Activated B cell treated with CpG ODN at 0.5 μM for 24 hours (primary cell): ENCODE measurements around the gene MACROD2. TPM values are rescaled to one million over a fixed set of nuclear protein-coding genes. Genes with fewer than 3 reads are reported as not detected.

ENCODE experiments used
- ATAC-seq: fragments of 200-7000 bp; cut with Tn5 transposase; one replicate; pipeline ENCODE4 v1.10.0; 2021; ENCODE audit warnings: low read depth, mild to moderate bottlenecking, moderate library complexity
- CTCF ChIA-PET: fragments of 350-600 bp; sonication (Branson Sonifier 250); formaldehyde crosslinking; loops from one replicate; lab custom pipeline; 2021; ENCODE audit warnings: antibody characterized with exemption; lab: Charles Lee
- POLR2A ChIA-PET: fragments of 350-600 bp; sonication (Branson Sonifier 250); formaldehyde crosslinking; loops from one replicate; lab custom pipeline; 2021; ENCODE audit warnings: antibody characterized with exemption; lab: Charles Lee
- DNase-seq: peaks from one replicate; pipeline ENCODE4 v3.0.0; 2022
- H3K27ac Mint-ChIP-seq: one replicate; pipeline ENCODE4 v1.8.0; 2020; ENCODE audit warnings: mixed read lengths
- H3K27me3 Mint-ChIP-seq: one replicate; pipeline ENCODE4 v1.8.0; 2021; ENCODE audit warnings: mixed read lengths
- H3K36me3 Mint-ChIP-seq: one replicate; pipeline ENCODE4 v1.8.0; 2021; ENCODE audit warnings: low read depth, mixed read lengths
- H3K4me1 Mint-ChIP-seq: one replicate; pipeline ENCODE4 v1.8.0; 2021; ENCODE audit warnings: mixed read lengths
- H3K4me3 Mint-ChIP-seq: one replicate; pipeline ENCODE4 v1.8.0; 2020; ENCODE audit warnings: mild to moderate bottlenecking, mixed read lengths
- H3K9me3 Mint-ChIP-seq: one replicate; pipeline ENCODE4 v1.8.0; 2020; ENCODE audit warnings: mixed read lengths
- CTCF ChIP-seq: fragments of 200-600 bp; IDR thresholded peaks from one replicate; pipeline ENCODE4 v1.8.0; 2022; ENCODE audit warnings: antibody characterized with exemption, mild to moderate bottlenecking
- intact Hi-C: fragments of 100-400 bp; cut with micrococcal nuclease; formaldehyde crosslinking; loops from one replicate; pipeline ENCODE4 v1.15.1; 2024
- total RNA-seq: library from RNA; stranded (reverse); gene quantifications from 2 replicates; pipeline ENCODE4 v1.2.3, GENCODE V29; 2022

Gene MACROD2
- total RNA-seq, 1 donor from 2014 or later = 55.1 TPM

GRCh38 chr20:15674253-15675060 is 1679.1 kb downstream of the MACROD2 start:
- DNase-seq = no peak
- Mint-ChIP-seq H3K4me1 (no peaks in the 10 kb centered on the region), H3K4me3 (no peak overlapping the region), H3K36me3 (no peaks in the 10 kb centered on the region), H3K27me3 (no peaks in the 10 kb centered on the region), H3K9me3 (no peaks in the 10 kb centered on the region), H3K27ac (no peak overlapping the region)
- ChIA-PET POLR2A (no interaction called here), CTCF (no interaction called here)
- intact Hi-C loops = no loop called here
- no peak for TF ChIP-seq CTCF
- ATAC-seq = no peak

DNA sequence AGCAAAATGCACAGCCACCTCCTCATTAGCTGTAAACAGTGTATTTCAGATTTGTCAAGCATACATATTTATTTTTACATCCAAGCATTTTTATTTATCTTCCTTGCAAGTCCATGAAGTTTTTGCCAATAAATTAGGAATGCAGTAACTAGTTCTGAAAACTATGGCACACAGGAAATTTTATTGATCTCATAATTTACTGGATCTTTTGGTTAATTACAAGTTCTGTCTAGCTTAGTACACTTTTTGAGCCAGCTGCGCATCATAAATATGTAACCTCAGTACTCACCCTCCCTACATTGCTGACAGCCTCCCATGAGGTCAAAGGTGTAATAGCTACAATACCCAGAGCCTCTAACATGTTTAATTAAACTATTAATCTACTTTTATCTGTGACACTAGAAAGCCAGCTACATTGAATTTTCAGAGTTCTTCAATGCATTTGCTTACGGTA is 1679.8 kb downstream of the MACROD2 start:
- Mint-ChIP-seq H3K4me1 (no peaks in the 10 kb centered on the region), H3K9me3 (no peaks in the 10 kb centered on the region), H3K27ac (no peak overlapping the region), H3K27me3 (no peaks in the 10 kb centered on the region), H3K4me3 (no peak overlapping the region), H3K36me3 (no peaks in the 10 kb centered on the region)
- TF ChIP-seq CTCF = no peak
- ChIA-PET POLR2A (no interaction called here), CTCF (no interaction called here)
- ATAC-seq (no peak), DNase-seq (no peak)
- intact Hi-C loops = no loop called here

- H3K36me3 Mint-ChIP-seq = no peaks in the 10 kb centered on the region
- H3K9me3 Mint-ChIP-seq = no peaks in the 10 kb centered on the region
- TF ChIP-seq CTCF = no peak
- ATAC-seq = no peak
- intact Hi-C loops = no loop called here
- no peak overlapping the region for H3K27ac Mint-ChIP-seq
- no peaks in the 10 kb centered on the region for H3K4me1 Mint-ChIP-seq
- no peak for DNase-seq
- no peaks in the 10 kb centered on the region for H3K27me3 Mint-ChIP-seq
- no peak overlapping the region for H3K4me3 Mint-ChIP-seq
- CTCF ChIA-PET = no interaction called here
- POLR2A ChIA-PET = no interaction called here
These were observed 1680.6 kb downstream of the MACROD2 start for GRCh38 chr20:15675813-15676484.

- Mint-ChIP-seq H3K27ac (no peak overlapping the region), H3K9me3 (no peaks in the 10 kb centered on the region), H3K27me3 (no peaks in the 10 kb centered on the region), H3K4me3 (no peak overlapping the region), H3K4me1 (no peaks in the 10 kb centered on the region), H3K36me3 (no peaks in the 10 kb centered on the region)
- POLR2A ChIA-PET = no interaction called here
- no peak for DNase-seq
- intact Hi-C loops = no loop called here
- TF ChIP-seq CTCF = no peak
- CTCF ChIA-PET = no interaction called here
- ATAC-seq = no peak
These were observed 1681.5 kb downstream of the MACROD2 start for GRCh38 chr20:15676815-15677214.

DNA sequence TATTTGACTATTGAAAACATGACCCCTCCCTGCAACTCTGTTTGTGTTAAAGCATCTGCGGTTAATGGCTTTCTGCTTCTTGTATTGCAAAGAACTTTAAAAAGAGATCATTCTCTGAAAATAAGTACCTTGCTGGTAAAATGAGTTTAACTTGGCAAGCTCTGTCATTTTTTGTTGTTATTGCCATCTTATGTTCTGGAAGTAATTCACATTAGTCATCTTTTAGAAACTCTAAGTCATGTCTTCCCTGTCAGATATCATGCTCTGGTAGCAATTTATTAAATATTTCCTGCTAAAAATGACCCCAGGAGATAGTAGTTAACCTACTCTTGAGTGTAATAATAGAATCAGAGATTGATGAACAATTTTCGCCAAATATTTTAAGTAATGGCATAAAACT is 1687.4 kb downstream of the MACROD2 start:
- DNase-seq (no peak), ATAC-seq (no peak)
- TF ChIP-seq CTCF = no peak
- intact Hi-C loops = no loop called here
- no peak overlapping the region for H3K27ac Mint-ChIP-seq
- H3K4me1 Mint-ChIP-seq = no peaks in the 10 kb centered on the region
- no peak overlapping the region for H3K4me3 Mint-ChIP-seq
- no peaks in the 10 kb centered on the region for H3K9me3 Mint-ChIP-seq
- no peaks in the 10 kb centered on the region for H3K27me3 Mint-ChIP-seq
- CTCF ChIA-PET = no interaction called here
- no peaks in the 10 kb centered on the region for H3K36me3 Mint-ChIP-seq
- POLR2A ChIA-PET = no interaction called here
